ENCODE data around the gene PRDX5. TPM values are rescaled to one million over a fixed set of nuclear protein-coding genes. Genes with fewer than 3 reads are reported as not detected.

PRDX5 gene
- total and polyA plus RNA-seq, 9 of the 15 experiments (the other 6 are each of a cell fraction or from before 2014, with no cell fraction given) = 40.8 to 327 (median 204) TPM

DNA sequence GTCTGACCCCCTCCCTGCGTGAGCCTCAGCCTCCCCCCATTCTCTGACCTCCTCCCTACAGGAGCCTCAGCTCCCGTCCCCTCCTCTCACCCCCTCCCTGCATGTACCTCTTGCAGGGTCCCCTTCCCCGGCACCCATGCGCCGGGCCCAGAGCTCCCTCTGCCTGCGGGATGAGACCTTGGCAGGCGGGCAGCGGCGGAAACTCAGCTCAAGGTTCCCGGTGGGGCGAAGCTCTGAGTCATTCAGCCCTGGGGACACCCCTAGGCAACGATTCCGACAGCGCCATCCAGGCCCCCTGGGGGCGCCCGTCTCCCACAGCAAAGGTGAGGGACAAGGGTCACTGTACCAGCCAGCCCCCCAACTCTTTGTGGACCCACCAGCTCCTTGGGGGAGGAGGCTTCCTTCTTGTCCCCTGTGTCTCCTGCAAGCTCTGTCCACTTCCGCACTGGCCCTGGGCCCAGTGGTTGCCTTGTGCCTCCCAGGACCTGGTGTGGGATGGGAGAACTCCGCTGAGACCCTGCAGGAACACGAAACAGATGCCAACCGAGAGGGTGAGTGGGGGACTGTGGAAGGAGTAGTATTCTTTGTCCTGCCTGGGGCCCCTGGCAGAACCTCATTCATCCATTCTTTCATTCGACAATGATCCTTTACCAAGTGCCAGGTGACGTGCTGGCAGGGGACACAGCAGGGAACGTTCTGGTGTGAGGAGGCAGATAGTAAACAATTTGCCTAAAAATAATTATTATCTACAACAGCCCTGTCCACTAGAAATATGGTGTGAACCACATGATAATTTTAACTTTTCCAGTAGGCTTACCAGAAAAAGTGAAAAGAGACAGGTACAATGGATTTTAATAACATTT is 37.4 kb downstream of the PRDX5 start (continued):
- TF ChIP-seq, protein P1, sequence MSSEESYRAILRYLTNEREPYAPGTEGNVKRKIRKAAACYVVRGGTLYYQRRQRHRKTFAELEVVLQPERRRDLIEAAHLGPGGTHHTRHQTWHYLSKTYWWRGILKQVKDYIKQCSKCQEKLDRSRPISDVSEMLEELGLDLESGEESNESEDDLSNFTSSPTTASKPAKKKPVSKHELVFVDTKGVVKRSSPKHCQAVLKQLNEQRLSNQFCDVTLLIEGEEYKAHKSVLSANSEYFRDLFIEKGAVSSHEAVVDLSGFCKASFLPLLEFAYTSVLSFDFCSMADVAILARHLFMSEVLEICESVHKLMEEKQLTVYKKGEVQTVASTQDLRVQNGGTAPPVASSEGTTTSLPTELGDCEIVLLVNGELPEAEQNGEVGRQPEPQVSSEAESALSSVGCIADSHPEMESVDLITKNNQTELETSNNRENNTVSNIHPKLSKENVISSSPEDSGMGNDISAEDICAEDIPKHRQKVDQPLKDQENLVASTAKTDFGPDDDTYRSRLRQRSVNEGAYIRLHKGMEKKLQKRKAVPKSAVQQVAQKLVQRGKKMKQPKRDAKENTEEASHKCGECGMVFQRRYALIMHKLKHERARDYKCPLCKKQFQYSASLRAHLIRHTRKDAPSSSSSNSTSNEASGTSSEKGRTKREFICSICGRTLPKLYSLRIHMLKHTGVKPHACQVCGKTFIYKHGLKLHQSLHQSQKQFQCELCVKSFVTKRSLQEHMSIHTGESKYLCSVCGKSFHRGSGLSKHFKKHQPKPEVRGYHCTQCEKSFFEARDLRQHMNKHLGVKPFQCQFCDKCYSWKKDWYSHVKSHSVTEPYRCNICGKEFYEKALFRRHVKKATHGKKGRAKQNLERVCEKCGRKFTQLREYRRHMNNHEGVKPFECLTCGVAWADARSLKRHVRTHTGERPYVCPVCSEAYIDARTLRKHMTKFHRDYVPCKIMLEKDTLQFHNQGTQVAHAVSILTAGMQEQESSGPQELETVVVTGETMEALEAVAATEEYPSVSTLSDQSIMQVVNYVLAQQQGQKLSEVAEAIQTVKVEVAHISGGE (CRISPR knock-in tag; IDR thresholded peaks at IDR 0.05) = peak in 1 of 3 experiments; percentile 55; a peak in 1 of 6 replicates
- peak; percentile 60 to 71 for TF ChIP-seq NRF1 (conservative IDR thresholded peaks at IDR 0.05 in 1 of 2, IDR thresholded peaks at IDR 0.05 in 1 of 2)
- TF ChIP-seq MYC (IDR thresholded peaks at IDR 0.05; ENCODE audit: low read depth, low read length) = peak; percentile 75; the same call in 1 of the 2 replicates
- no peak; the same call in 1 of the 2 replicates for TF ChIP-seq MYC (CRISPR knock-in tag; IDR thresholded peaks at IDR 0.05; ENCODE audit: borderline replicate concordance, low read depth)
- TF ChIP-seq MEIS2 (IDR thresholded peaks at IDR 0.05; ENCODE audit: partially characterized antibody) = no peak
- TF ChIP-seq KLF6 (CRISPR knock-in tag; IDR thresholded peaks at IDR 0.05; ENCODE audit: borderline replicate concordance) = no peak
- TF ChIP-seq, protein P2, sequence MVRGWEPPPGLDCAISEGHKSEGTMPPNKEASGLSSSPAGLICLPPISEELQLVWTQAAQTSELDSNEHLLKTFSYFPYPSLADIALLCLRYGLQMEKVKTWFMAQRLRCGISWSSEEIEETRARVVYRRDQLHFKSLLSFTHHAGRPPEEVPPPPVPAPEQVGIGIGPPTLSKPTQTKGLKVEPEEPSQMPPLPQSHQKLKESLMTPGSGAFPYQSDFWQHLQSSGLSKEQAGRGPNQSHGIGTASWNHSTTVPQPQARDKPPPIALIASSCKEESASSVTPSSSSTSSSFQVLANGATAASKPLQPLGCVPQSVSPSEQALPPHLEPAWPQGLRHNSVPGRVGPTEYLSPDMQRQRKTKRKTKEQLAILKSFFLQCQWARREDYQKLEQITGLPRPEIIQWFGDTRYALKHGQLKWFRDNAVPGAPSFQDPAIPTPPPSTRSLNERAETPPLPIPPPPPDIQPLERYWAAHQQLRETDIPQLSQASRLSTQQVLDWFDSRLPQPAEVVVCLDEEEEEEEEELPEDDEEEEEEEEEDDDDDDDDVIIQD (CRISPR knock-in tag; IDR thresholded peaks at IDR 0.05) = no peak
- TF ChIP-seq, protein P3, sequence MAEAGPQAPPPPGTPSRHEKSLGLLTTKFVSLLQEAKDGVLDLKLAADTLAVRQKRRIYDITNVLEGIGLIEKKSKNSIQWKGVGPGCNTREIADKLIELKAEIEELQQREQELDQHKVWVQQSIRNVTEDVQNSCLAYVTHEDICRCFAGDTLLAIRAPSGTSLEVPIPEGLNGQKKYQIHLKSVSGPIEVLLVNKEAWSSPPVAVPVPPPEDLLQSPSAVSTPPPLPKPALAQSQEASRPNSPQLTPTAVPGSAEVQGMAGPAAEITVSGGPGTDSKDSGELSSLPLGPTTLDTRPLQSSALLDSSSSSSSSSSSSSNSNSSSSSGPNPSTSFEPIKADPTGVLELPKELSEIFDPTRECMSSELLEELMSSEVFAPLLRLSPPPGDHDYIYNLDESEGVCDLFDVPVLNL (CRISPR knock-in tag; IDR thresholded peaks at IDR 0.05; ENCODE audit: low read depth) = no peak
- TF ChIP-seq HDAC2 (IDR thresholded peaks at IDR 0.05) = peak; percentile 82; the same call in 1 of the 2 replicates
- no peak for TF ChIP-seq CBX8 (IDR thresholded peaks at IDR 0.05; ENCODE audit: borderline replicate concordance, extremely low read depth, low read depth, low read length, poor library complexity, severe bottlenecking)
- no peak for TF ChIP-seq LCOR (CRISPR knock-in tag; IDR thresholded peaks at IDR 0.05)
- no peak for TF ChIP-seq FOXA3 (CRISPR knock-in tag; conservative IDR thresholded peaks at IDR 0.05 in 1 of 2, IDR thresholded peaks at IDR 0.05 in 1 of 2)
- no peak for TF ChIP-seq ZFP1 (CRISPR knock-in tag; IDR thresholded peaks at IDR 0.05)
- TF ChIP-seq, protein P4, sequence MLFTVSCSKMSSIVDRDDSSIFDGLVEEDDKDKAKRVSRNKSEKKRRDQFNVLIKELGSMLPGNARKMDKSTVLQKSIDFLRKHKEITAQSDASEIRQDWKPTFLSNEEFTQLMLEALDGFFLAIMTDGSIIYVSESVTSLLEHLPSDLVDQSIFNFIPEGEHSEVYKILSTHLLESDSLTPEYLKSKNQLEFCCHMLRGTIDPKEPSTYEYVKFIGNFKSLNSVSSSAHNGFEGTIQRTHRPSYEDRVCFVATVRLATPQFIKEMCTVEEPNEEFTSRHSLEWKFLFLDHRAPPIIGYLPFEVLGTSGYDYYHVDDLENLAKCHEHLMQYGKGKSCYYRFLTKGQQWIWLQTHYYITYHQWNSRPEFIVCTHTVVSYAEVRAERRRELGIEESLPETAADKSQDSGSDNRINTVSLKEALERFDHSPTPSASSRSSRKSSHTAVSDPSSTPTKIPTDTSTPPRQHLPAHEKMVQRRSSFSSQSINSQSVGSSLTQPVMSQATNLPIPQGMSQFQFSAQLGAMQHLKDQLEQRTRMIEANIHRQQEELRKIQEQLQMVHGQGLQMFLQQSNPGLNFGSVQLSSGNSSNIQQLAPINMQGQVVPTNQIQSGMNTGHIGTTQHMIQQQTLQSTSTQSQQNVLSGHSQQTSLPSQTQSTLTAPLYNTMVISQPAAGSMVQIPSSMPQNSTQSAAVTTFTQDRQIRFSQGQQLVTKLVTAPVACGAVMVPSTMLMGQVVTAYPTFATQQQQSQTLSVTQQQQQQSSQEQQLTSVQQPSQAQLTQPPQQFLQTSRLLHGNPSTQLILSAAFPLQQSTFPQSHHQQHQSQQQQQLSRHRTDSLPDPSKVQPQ (CRISPR knock-in tag; IDR thresholded peaks at IDR 0.05; ENCODE audit: borderline replicate concordance) = no peak
- TF ChIP-seq HNRNPUL1 (IDR thresholded peaks at IDR 0.05; ENCODE audit: low read length) = no peak
- no peak for TF ChIP-seq ZNF445 (CRISPR knock-in tag; IDR thresholded peaks at IDR 0.05; ENCODE audit: low read depth)
- TF ChIP-seq IFI16 (CRISPR knock-in tag; IDR thresholded peaks at IDR 0.05) = no peak
